IMR-90 (cell line): ENCODE measurements around the gene RAB31. TPM values are rescaled to one million over a fixed set of nuclear protein-coding genes. Genes with fewer than 3 reads are reported as not detected.

ENCODE experiments used
- ATAC-seq: fragments of 200-7000 bp; cut with Tn5 transposase; 2 replicates; pipeline ENCODE4 v1.9.1; 2020; ENCODE audit warnings: low read depth, mild to moderate bottlenecking, moderate library complexity
- BruUV-seq: library from RNA; stranded (reverse); fragments of 400-500 nt; replicated peaks from 2 replicates; lab custom pipeline; 2021; lab: Mats Ljungman, UMichigan
- CTCF ChIA-PET: fragments of 300-600 bp; formaldehyde crosslinking; extraction: SDS; loops from one replicate; lab custom pipeline; 2021; ENCODE audit warnings: antibody characterized with exemption; lab: Yijun Ruan, JAX
- POLR2A ChIA-PET: fragments of 300-600 bp; sonication (Branson Sonifier 250); formaldehyde crosslinking; loops from one replicate; lab custom pipeline; 2022; ENCODE audit warnings: antibody characterized with exemption; ENCODE audit not compliant: unreplicated experiment; lab: Charles Lee
- DNase-seq: peaks from one replicate; pipeline ENCODE4 v3.0.0; 2013
- H2AFZ ChIP-seq: replicated peaks from 2 replicates; pipeline ENCODE3; 2013; ENCODE audit warnings: low read length, mild to moderate bottlenecking; ENCODE audit not compliant: poor library complexity
- H2AK5ac ChIP-seq: 2 replicates; pipeline ENCODE4 v1.6.1; 2013; ENCODE audit warnings: low read depth, low read length, inconsistent platforms
- H2AK9ac ChIP-seq: replicated peaks from 2 replicates; pipeline ENCODE3; 2013; ENCODE audit warnings: mild to moderate bottlenecking, low read depth, low read length, moderate library complexity; ENCODE audit not compliant: poor library complexity
- H2BK120ac ChIP-seq: 2 replicates; pipeline ENCODE4 v1.6.1; 2013; ENCODE audit warnings: low read depth, low read length, inconsistent platforms
- H2BK15ac ChIP-seq: 3 replicates; pipeline ENCODE4 v1.6.1; 2013; ENCODE audit warnings: low read depth, low read length, inconsistent platforms
- H2BK20ac ChIP-seq: 2 replicates; pipeline ENCODE4 v1.6.1; 2013; ENCODE audit warnings: low read depth, mild to moderate bottlenecking, inconsistent platforms, low read length, moderate library complexity
- H2BK5ac ChIP-seq: 2 replicates; pipeline ENCODE4 v1.6.1; 2013; ENCODE audit warnings: mild to moderate bottlenecking, low read depth, low read length, inconsistent platforms; ENCODE audit not compliant: poor library complexity, severe bottlenecking
- H3K14ac ChIP-seq: replicated peaks from 2 replicates; pipeline ENCODE4 v1.6.1; 2013; ENCODE audit warnings: low read depth, low read length, inconsistent platforms
- H3K18ac ChIP-seq: 2 replicates; pipeline ENCODE4 v1.6.1; 2013; ENCODE audit warnings: low read depth, low read length, control low read depth
- H3K23ac ChIP-seq: 2 replicates; pipeline ENCODE4 v1.6.1; 2013; ENCODE audit warnings: low read depth, low read length, inconsistent platforms
- H3K27ac ChIP-seq: 2 replicates; pipeline ENCODE4 v1.5.1; 2013; ENCODE audit warnings: mild to moderate bottlenecking, control low read depth, low read length; ENCODE audit not compliant: insufficient read depth
- H3K27me3 ChIP-seq: 2 replicates; pipeline ENCODE4 v1.6.1; 2013; ENCODE audit warnings: low read length; ENCODE audit not compliant: control insufficient read depth, insufficient read depth
- H3K36me3 ChIP-seq: 2 replicates; pipeline ENCODE4 v1.6.1; 2013; ENCODE audit warnings: low read length, mixed read lengths; ENCODE audit not compliant: control insufficient read depth, insufficient read depth
- H3K4ac ChIP-seq: 2 replicates; pipeline ENCODE4 v1.6.1; 2013; ENCODE audit warnings: low read depth, low read length, inconsistent platforms
- H3K4me1 ChIP-seq: 2 replicates; pipeline ENCODE4 v1.6.1; 2013; ENCODE audit warnings: low read length, mixed read lengths; ENCODE audit not compliant: control insufficient read depth, insufficient read depth
- H3K4me2 ChIP-seq: 2 replicates; pipeline ENCODE4 v1.6.1; 2013; ENCODE audit warnings: low read depth, mild to moderate bottlenecking, control low read depth, low read length, moderate library complexity
- H3K4me3 ChIP-seq: 2 replicates; pipeline ENCODE4 v1.5.1; 2013; ENCODE audit warnings: low read depth, mild to moderate bottlenecking, control low read depth, low read length, moderate library complexity; ENCODE audit not compliant: insufficient read depth
- H3K56ac ChIP-seq: 2 replicates; pipeline ENCODE4 v1.6.1; 2013; ENCODE audit warnings: low read length, inconsistent platforms; ENCODE audit not compliant: insufficient read depth; ENCODE audit errors: extremely low read depth
- H3K79me1 ChIP-seq, 2 experiments: 2 replicates each; pipeline ENCODE4 v1.6.1; 2013; ENCODE audit warnings: low read length in 2 of 2, inconsistent platforms in 1 of 2, low read depth in 1 of 2
- H3K9ac ChIP-seq: 2 replicates; pipeline ENCODE4 v1.6.1; 2013; ENCODE audit warnings: low read depth, low read length, control low read depth
- H3K9me1 ChIP-seq: 2 replicates; pipeline ENCODE4 v1.6.1; 2013; ENCODE audit warnings: low read length, inconsistent platforms; ENCODE audit not compliant: insufficient read depth
- H3K9me3 ChIP-seq: 2 replicates; pipeline ENCODE4 v1.6.1; 2013; ENCODE audit warnings: low read length; ENCODE audit not compliant: control insufficient read depth, insufficient read depth
- H4K20me1 ChIP-seq: 2 replicates; pipeline ENCODE4 v1.6.1; 2013; ENCODE audit warnings: low read length, inconsistent platforms; ENCODE audit not compliant: insufficient read depth
- H4K5ac ChIP-seq: 2 replicates; pipeline ENCODE4 v1.6.1; 2013; ENCODE audit warnings: mild to moderate bottlenecking, low read depth, low read length, control low read depth
- H4K8ac ChIP-seq, 2 experiments: 2 replicates each; pipeline ENCODE4 v1.6.1; 2013; ENCODE audit warnings: low read depth in 2 of 2, low read length in 2 of 2, control low read depth in 1 of 2, inconsistent platforms in 1 of 2
- H4K91ac ChIP-seq: 2 replicates; pipeline ENCODE4 v1.6.1; 2013; ENCODE audit warnings: low read depth, low read length, inconsistent platforms; ENCODE audit not compliant: insufficient read depth
- BHLHE40 ChIP-seq: fragments of 150-350 bp; IDR thresholded peaks from 2 replicates; pipeline ENCODE4 v1.6.1; 2016; ENCODE audit warnings: mild to moderate bottlenecking, low read depth, low read length
- CEBPB ChIP-seq: IDR thresholded peaks from 2 replicates; pipeline ENCODE4 v1.6.1; 2012; ENCODE audit warnings: low read depth, low read length, improper control_type of control experiment
- MAFK ChIP-seq: IDR thresholded peaks from 2 replicates; pipeline ENCODE4 v1.6.1; 2012; ENCODE audit warnings: low read depth, low read length, improper control_type of control experiment
- MAZ ChIP-seq: IDR thresholded peaks from 2 replicates; pipeline ENCODE4 v1.6.1; 2012; ENCODE audit warnings: low read depth, mild to moderate bottlenecking, low read length, improper control_type of control experiment, moderate library complexity, borderline replicate concordance
- POLR2A ChIP-seq: IDR thresholded peaks from 2 replicates; pipeline ENCODE4 v1.6.1; 2012; ENCODE audit warnings: mild to moderate bottlenecking, low read depth, low read length
- SMC3 ChIP-seq: fragments of 150-350 bp; IDR thresholded peaks from 2 replicates; pipeline ENCODE4 v1.6.1; 2016; ENCODE audit warnings: low read depth, mild to moderate bottlenecking, antibody characterized with exemption, low read length, moderate library complexity
- WGBS, 2 experiments: methylation state at CpG; one replicate each; pipeline versions ENCODE4 v1.1.5 to v1.1.7; 2013; ENCODE audit warnings: missing lambda C conversion rate in 2 of 2; ENCODE audit not compliant: insufficient read length in 1 of 2; ENCODE audit errors: extremely low coverage in 2 of 2; 5-methylcytosine and 5-hydroxymethylcytosine counted together
- dilution Hi-C: fragments of 300-500 bp; cut with HindIII; formaldehyde crosslinking; loops from one replicate; pipeline ENCODE4 v1.14.3; 2018; ENCODE audit warnings: low sequenced_read_pairs; ENCODE audit not compliant: unreplicated experiment
- in situ Hi-C: fragments of 300-500 bp; cut with MboI; formaldehyde crosslinking; loops from 3 replicates; pipeline ENCODE4 v1.14.3; 2019; ENCODE audit warnings: low sequenced_read_pairs, inconsistent platforms, mixed read lengths
- intact Hi-C: fragments of 100-400 bp; cut with micrococcal nuclease; formaldehyde crosslinking; loops from 2 replicates; pipeline ENCODE4 v1.10.0; 2022
- polyA plus RNA-seq, 3 experiments: library from polyadenylated mRNA; depleted of rRNA; stranded (reverse); fragments of >200 nt; gene quantifications; 2 replicates each; pipeline ENCODE4 v1.2.3, GENCODE V29; 2012; ENCODE audit warnings: low replicate concordance in 1 of 3
- total RNA-seq: library from RNA; depleted of rRNA; stranded (reverse); fragments of >200 nt; gene quantifications from 2 replicates; pipeline ENCODE4 v1.2.3, GENCODE V29; 2012
- TF ChIP-seq, protein P1 (sequence below): fragments of 150-350 bp; IDR thresholded peaks from 2 replicates; pipeline ENCODE4 v1.6.1; 2016; ENCODE audit warnings: low read depth, mild to moderate bottlenecking, low read length, moderate library complexity, borderline replicate concordance

The RAB31 gene
- total and polyA plus RNA-seq, 2 of the 4 experiments (the other 2 are of a cell fraction) = 13.8 to 26.9 TPM

DNA sequence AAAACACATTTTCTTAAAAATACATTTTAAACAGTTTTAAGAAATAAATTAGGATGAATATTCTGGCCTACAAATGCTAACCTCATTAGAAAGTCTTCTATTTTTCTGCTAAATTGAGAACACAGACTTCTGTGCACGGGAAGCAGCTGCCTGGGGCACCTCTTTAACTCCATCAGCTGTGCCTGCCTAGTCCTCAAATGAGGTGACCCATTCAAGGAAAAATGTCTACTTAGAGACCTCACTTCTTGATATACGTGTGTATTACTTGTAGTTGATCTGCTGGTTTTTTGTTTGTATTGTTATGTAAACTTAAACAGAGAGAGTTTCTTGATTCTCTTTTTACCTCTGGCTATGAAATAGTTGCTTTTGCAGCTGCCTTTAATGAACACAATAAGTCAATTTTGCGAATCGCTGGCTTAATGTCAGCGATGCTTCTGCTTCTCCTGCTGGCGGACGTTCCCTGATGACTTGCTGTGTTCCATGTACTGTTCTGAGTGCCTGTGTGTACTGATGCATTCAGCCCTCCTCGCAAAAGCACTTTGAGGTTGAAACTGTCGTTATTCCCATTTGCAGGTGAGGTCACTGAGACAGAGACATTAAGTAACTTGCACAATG is 88.9 kb downstream of the RAB31 start:
- H3K27me3 ChIP-seq = no peaks in the 10 kb centered on the region
- peaks cover 2% of the 10 kb centered on the region; the same call in 1 of the 2 replicates for H3K4me1 ChIP-seq
- peaks cover 9 to 11% of the 10 kb centered on the region in 2 experiments; a peak in 2 of 4 replicates for H3K79me1 ChIP-seq
- no peak overlapping the region for H3K18ac ChIP-seq
- BruUV-seq = no TSS peak
- no peak overlapping the region for H2AFZ ChIP-seq
- no peak overlapping the region for H3K56ac ChIP-seq
- POLR2A ChIA-PET = no interaction called here
- H2BK20ac ChIP-seq = no peak overlapping the region
- H3K14ac ChIP-seq = no peak overlapping the region
- H2BK5ac ChIP-seq = no peak overlapping the region
- dilution Hi-C loops = no loop called here
- TF ChIP-seq, protein P1, sequence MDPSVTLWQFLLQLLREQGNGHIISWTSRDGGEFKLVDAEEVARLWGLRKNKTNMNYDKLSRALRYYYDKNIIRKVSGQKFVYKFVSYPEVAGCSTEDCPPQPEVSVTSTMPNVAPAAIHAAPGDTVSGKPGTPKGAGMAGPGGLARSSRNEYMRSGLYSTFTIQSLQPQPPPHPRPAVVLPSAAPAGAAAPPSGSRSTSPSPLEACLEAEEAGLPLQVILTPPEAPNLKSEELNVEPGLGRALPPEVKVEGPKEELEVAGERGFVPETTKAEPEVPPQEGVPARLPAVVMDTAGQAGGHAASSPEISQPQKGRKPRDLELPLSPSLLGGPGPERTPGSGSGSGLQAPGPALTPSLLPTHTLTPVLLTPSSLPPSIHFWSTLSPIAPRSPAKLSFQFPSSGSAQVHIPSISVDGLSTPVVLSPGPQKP = no peak
- TF ChIP-seq BHLHE40 (no peak), MAFK (no peak), POLR2A (no peak), CEBPB (no peak), MAZ (no peak), SMC3 (no peak)
- H3K4me3 ChIP-seq = no peak overlapping the region
- H4K20me1 ChIP-seq = no peaks in the 10 kb centered on the region
- intact Hi-C loops = no loop called here
- DNase-seq (no peak), ATAC-seq (no peak)
- 95% methylated on average over 3 of the region's 9 CpGs; no CpG with 5 or more reads in 1 of the 2 experiments for WGBS, 2 experiments
- no peaks in the 10 kb centered on the region for H3K9me1 ChIP-seq
- no peak overlapping the region for H2AK9ac ChIP-seq
- H3K23ac ChIP-seq = no peak overlapping the region
- H4K8ac ChIP-seq = no peak overlapping the region
- no peak overlapping the region for H3K27ac ChIP-seq
- H4K91ac ChIP-seq = no peak overlapping the region
- CTCF ChIA-PET = no interaction called here
- no peak overlapping the region for H2AK5ac ChIP-seq
- no peaks in the 10 kb centered on the region for H3K36me3 ChIP-seq
- no peak overlapping the region for H3K9ac ChIP-seq
- H3K4ac ChIP-seq = no peak overlapping the region
- H4K5ac ChIP-seq = no peak overlapping the region
- no peak overlapping the region for H2BK15ac ChIP-seq
- H3K4me2 ChIP-seq = no peak overlapping the region
- no peaks in the 10 kb centered on the region for H3K9me3 ChIP-seq
- no peak overlapping the region for H2BK120ac ChIP-seq
- in situ Hi-C loops = no loop called here
